Esophagus muscularis mucosa (tissue), 4 donors: Measurements from ENCODE around the gene DACT3.

ENCODE experiments used
- CTCF ChIP-seq, 3 experiments: fragments of 200-600 bp in 2 of 3; fragments of 450-650 bp in 1 of 3; sonication (generic) in 2 of 3; IDR thresholded peaks; one replicate each; pipeline ENCODE4 v1.5.1; 2017 to 2019; ENCODE audit warnings: antibody characterized with exemption in 3 of 3, mild to moderate bottlenecking in 2 of 3, moderate library complexity in 1 of 3
- EP300 ChIP-seq: sonication (generic); formaldehyde crosslinking; IDR thresholded peaks from one replicate; pipeline ENCODE4 v1.6.1; 2017; ENCODE audit warnings: antibody characterized with exemption
- POLR2A ChIP-seq: fragments of 450-650 bp; IDR thresholded peaks from one replicate; pipeline ENCODE4 v1.6.1; 2017; ENCODE audit warnings: antibody characterized with exemption, moderate library complexity, mild to moderate bottlenecking, low read depth

GRCh38 chr19:46665072-46665471, 4.1 kb upstream of the DACT3 start:
- no peak for TF ChIP-seq CTCF (IDR thresholded peaks at IDR 0.05)
- TF ChIP-seq POLR2A, result no peak
- no peak for TF ChIP-seq EP300
